Measurements from ENCODE around the gene TRIM54. TPM values are rescaled to one million over a fixed set of nuclear protein-coding genes. Genes with fewer than 3 reads are reported as not detected.

The TRIM54 gene
- total and polyA plus RNA-seq, 9 of the 15 experiments (the other 6 are each of a cell fraction or from before 2014, with no cell fraction given), result not detected

DNA sequence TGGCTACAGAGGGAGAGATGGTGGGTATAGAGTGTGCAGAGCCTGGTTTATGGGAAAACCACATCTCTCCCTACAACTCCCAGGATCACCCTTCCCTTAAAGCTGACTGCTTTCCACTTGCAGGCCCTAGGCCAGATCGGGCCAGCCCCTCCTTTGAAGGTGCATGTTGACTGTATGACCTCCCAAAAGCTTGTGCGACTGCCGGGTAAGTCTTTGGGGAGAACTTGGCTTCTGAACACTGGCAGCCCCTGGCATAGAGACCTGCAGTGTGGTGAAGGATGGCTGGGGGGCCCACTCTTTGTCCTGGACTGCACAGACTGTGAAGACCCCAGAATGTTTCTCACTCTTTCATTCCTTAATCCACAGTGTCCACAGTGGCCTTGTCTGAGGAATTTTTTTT, 45.6 kb upstream of the TRIM54 start:
- in situ Hi-C loops (cut with MboI), result loop anchor here (5.0 kb wide), 1 partner anchor 51 kb away; no protein-coding TSS in a partner anchor
- H3K9ac ChIP-seq (ENCODE audit: insufficient read depth in 1 of 2, low read depth in 2 of 2, low read length in 2 of 2), result no peak overlapping the region
- H3K36me3 ChIP-seq (ENCODE audit: control insufficient read depth, insufficient read depth, low read length), result peaks cover 98% of the 10 kb centered on the region
- no peak overlapping the region for H3K4me3 ChIP-seq
- BruUV-seq (replicated peaks), result no TSS peak
- no peak for FAIRE-seq
- no peaks in the 10 kb centered on the region for H4K20me1 ChIP-seq (replicated peaks; ENCODE audit: control insufficient read depth, insufficient read depth, low read length)
- peaks cover 0 to 3% of the 10 kb centered on the region in 2 experiments; a peak in 1 of 5 replicates for H3K4me1 ChIP-seq (replicated peaks in 1 of 2; ENCODE audit: control insufficient read depth in 2 of 2, insufficient read depth in 2 of 2, low read length in 2 of 2)
- WGBS (ENCODE audit: insufficient coverage, low coverage, missing lambda C conversion rate), result 88% methylated on average over 3 of the region's 3 CpGs
- no peak overlapping the region for H3K4me2 ChIP-seq (ENCODE audit: insufficient read depth, low read length)
- no peak overlapping the region for H3K27ac ChIP-seq (ENCODE audit: extremely low read depth, low read depth, low read length)
- CTCF ChIA-PET (ENCODE audit: low intra/inter-chr PET ratio), result interaction anchor here (0.6 kb wide), 1 partner anchor 133 kb away, joined by 3 read pairs; no protein-coding TSS in a partner anchor
- H3K9me3 ChIP-seq (replicated peaks; ENCODE audit: control insufficient read depth, insufficient read depth, low read depth, low read length), result no peaks in the 10 kb centered on the region
- no peak overlapping the region for H2AFZ ChIP-seq (ENCODE audit: low read depth, low read length)
- H3K9me1 ChIP-seq (ENCODE audit: control insufficient read depth, insufficient read depth, low read length), result no peaks in the 10 kb centered on the region
- no peak for DNase-seq (ENCODE audit: extremely low read depth in 1 of 4, low spot score in 3 of 4)
- H3K79me2 ChIP-seq (ENCODE audit: control insufficient read depth, insufficient read depth, low read length), result no peaks in the 10 kb centered on the region
- H3K27me3 ChIP-seq (ENCODE audit: control insufficient read depth in 2 of 2, insufficient read depth in 2 of 2, low read length in 2 of 2), result no peaks in the 10 kb centered on the region
- POLR2A ChIA-PET, result interaction anchor here (0.7 to 1.1 kb wide), 3 partner anchors 20 to 86 kb away, joined by 3 to 5 read pairs (median 3); partner anchors contain the start of genes CAD and MPV17
- intact Hi-C loops (cut with micrococcal nuclease), result no loop called here
- no peak for ATAC-seq
- TF ChIP-seq NR2F6 (CRISPR knock-in tag; IDR thresholded peaks at IDR 0.05), result no peak
- TF ChIP-seq, protein P1, sequence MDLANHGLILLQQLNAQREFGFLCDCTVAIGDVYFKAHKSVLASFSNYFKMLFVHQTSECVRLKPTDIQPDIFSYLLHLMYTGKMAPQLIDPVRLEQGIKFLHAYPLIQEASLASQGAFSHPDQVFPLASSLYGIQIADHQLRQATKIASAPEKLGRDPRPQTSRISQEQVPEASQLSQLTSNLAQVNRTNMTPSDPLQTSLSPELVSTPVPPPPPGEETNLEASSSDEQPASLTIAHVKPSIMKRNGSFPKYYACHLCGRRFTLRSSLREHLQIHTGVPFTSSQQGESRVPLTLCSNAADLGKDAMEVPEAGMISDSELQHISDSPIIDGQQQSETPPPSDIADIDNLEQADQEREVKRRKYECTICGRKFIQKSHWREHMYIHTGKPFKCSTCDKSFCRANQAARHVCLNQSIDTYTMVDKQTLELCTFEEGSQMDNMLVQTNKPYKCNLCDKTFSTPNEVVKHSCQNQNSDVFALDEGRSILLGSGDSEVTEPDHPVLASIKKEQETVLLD (IDR thresholded peaks at IDR 0.05), result no peak
- no peak for TF ChIP-seq ZKSCAN8 (CRISPR knock-in tag; IDR thresholded peaks at IDR 0.05)
- no peak for TF ChIP-seq NCOA4 (IDR thresholded peaks at IDR 0.05; ENCODE audit: partially characterized antibody)
- TF ChIP-seq CREBBP (IDR thresholded peaks at IDR 0.05; ENCODE audit: low read depth, low read length), result no peak
- TF ChIP-seq, protein P2, sequence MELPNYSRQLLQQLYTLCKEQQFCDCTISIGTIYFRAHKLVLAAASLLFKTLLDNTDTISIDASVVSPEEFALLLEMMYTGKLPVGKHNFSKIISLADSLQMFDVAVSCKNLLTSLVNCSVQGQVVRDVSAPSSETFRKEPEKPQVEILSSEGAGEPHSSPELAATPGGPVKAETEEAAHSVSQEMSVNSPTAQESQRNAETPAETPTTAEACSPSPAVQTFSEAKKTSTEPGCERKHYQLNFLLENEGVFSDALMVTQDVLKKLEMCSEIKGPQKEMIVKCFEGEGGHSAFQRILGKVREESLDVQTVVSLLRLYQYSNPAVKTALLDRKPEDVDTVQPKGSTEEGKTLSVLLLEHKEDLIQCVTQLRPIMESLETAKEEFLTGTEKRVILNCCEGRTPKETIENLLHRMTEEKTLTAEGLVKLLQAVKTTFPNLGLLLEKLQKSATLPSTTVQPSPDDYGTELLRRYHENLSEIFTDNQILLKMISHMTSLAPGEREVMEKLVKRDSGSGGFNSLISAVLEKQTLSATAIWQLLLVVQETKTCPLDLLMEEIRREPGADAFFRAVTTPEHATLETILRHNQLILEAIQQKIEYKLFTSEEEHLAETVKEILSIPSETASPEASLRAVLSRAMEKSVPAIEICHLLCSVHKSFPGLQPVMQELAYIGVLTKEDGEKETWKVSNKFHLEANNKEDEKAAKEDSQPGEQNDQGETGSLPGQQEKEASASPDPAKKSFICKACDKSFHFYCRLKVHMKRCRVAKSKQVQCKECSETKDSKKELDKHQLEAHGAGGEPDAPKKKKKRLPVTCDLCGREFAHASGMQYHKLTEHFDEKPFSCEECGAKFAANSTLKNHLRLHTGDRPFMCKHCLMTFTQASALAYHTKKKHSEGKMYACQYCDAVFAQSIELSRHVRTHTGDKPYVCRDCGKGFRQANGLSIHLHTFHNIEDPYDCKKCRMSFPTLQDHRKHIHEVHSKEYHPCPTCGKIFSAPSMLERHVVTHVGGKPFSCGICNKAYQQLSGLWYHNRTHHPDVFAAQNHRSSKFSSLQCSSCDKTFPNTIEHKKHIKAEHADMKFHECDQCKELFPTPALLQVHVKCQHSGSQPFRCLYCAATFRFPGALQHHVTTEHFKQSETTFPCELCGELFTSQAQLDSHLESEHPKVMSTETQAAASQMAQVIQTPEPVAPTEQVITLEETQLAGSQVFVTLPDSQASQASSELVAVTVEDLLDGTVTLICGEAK (IDR thresholded peaks at IDR 0.05), result no peak
- TF ChIP-seq, protein P2 (CRISPR knock-in tag; IDR thresholded peaks at IDR 0.05), result no peak
- TF ChIP-seq, protein P3, sequence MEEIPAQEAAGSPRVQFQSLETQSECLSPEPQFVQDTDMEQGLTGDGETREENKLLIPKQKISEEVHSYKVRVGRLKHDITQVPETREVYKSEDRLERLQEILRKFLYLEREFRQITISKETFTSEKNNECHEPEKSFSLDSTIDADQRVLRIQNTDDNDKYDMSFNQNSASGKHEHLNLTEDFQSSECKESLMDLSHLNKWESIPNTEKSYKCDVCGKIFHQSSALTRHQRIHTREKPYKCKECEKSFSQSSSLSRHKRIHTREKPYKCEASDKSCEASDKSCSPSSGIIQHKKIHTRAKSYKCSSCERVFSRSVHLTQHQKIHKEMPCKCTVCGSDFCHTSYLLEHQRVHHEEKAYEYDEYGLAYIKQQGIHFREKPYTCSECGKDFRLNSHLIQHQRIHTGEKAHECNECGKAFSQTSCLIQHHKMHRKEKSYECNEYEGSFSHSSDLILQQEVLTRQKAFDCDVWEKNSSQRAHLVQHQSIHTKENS (CRISPR knock-in tag; IDR thresholded peaks at IDR 0.05), result no peak
- no peak for TF ChIP-seq SREBF1 (IDR thresholded peaks at IDR 0.05; ENCODE audit: borderline replicate concordance, low read depth, low read length)
